Endothelial cell of umbilical vein (primary cell): ENCODE data around the gene DNAAF5. TPM values are rescaled to one million over a fixed set of nuclear protein-coding genes. Genes with fewer than 3 reads are reported as not detected.

Source experiments
- BruUV-seq: library from RNA; stranded (reverse); fragments of 400-500 nt; replicated peaks from 2 replicates; lab custom pipeline; 2021; lab: Mats Ljungman, UMichigan
- CTCF ChIA-PET: fragments of 300-600, 350-600 bp; sonication (Branson Sonifier 250); formaldehyde crosslinking; loops from one replicate; lab custom pipeline; 2021; ENCODE audit warnings: antibody characterized with exemption, inconsistent platforms; lab: Charles Lee
- POLR2A ChIA-PET: fragments of 300-600, 350-600 bp; sonication (Branson Sonifier 250); formaldehyde crosslinking; loops from one replicate; lab custom pipeline; 2021; ENCODE audit warnings: antibody characterized with exemption, inconsistent platforms; lab: Charles Lee
- DNase-seq: peaks from one replicate; pipeline ENCODE4 v3.0.0-alpha.2; 2011; ENCODE audit warnings: low read depth, low spot score
- FAIRE-seq: peaks from 2 replicates; lab custom pipeline; 2011; peaks lifted over from hg19 to GRCh38; lab: Jason Lieb, UNC
- H2AFZ ChIP-seq: 2 replicates; pipeline ENCODE4 v1.6.0; 2012; ENCODE audit warnings: low read depth, low read length, control low read depth, inconsistent platforms
- H3K27ac ChIP-seq: 2 replicates; pipeline ENCODE4 v1.5.1; 2011; ENCODE audit warnings: low read depth, mild to moderate bottlenecking, control low read depth, low read length, moderate library complexity; ENCODE audit not compliant: insufficient read depth
- H3K27me3 ChIP-seq, 2 experiments: 2 replicates each; pipeline versions ENCODE4 v1.6.0 to v1.6.1; 2011; ENCODE audit warnings: low read length in 2 of 2, mixed read lengths in 1 of 2; ENCODE audit not compliant: control insufficient read depth in 2 of 2, insufficient read depth in 2 of 2
- H3K36me3 ChIP-seq, 2 experiments: 2 replicates in 1 of 2; 3 replicates in 1 of 2; pipeline ENCODE4 v1.5.1; 2011; ENCODE audit warnings: low read length in 2 of 2, mild to moderate bottlenecking in 1 of 2, moderate library complexity in 1 of 2; ENCODE audit not compliant: control insufficient read depth in 2 of 2, insufficient read depth in 2 of 2; ENCODE audit errors: extremely low read depth in 1 of 2
- H3K4me1 ChIP-seq: 3 replicates; pipeline ENCODE4 v1.5.1; 2011; ENCODE audit warnings: mild to moderate bottlenecking, low read length; ENCODE audit not compliant: control insufficient read depth, insufficient read depth; ENCODE audit errors: extremely low read depth
- H3K4me2 ChIP-seq: 2 replicates; pipeline ENCODE4 v1.6.1; 2011; ENCODE audit warnings: low read length, control low read depth, mixed read lengths; ENCODE audit not compliant: insufficient read depth
- H3K4me3 ChIP-seq, 3 experiments: fragments of 200-600 bp in 1 of 3; sonication (generic), shearing (Covaris generic) in 1 of 3; replicated peaks in 1 of 3; 2 replicates each; pipeline ENCODE4 v1.5.1; 2011 to 2016; ENCODE audit warnings: control low read depth in 3 of 3, low read length in 3 of 3, mild to moderate bottlenecking in 2 of 3, inconsistent platforms in 1 of 3, low read depth in 1 of 3, moderate library complexity in 1 of 3; ENCODE audit not compliant: insufficient read depth in 1 of 3
- H3K79me2 ChIP-seq: 2 replicates; pipeline ENCODE4 v1.6.0; 2012; ENCODE audit warnings: low read length, inconsistent platforms; ENCODE audit not compliant: control insufficient read depth, insufficient read depth
- H3K9ac ChIP-seq: replicated peaks from 2 replicates; pipeline ENCODE3; 2011; ENCODE audit warnings: low read length, control low read depth; ENCODE audit not compliant: insufficient read depth; ENCODE audit errors: extremely low read depth
- H3K9me1 ChIP-seq: replicated peaks from 3 replicates; pipeline ENCODE4 v1.6.0; 2011; ENCODE audit warnings: mild to moderate bottlenecking, low read length; ENCODE audit not compliant: control insufficient read depth, insufficient read depth; ENCODE audit errors: extremely low read depth
- H3K9me3 ChIP-seq: replicated peaks from 2 replicates; pipeline ENCODE4 v1.5.1; 2012; ENCODE audit warnings: low read length, inconsistent platforms; ENCODE audit not compliant: control insufficient read depth, insufficient read depth
- H4K20me1 ChIP-seq: replicated peaks from 2 replicates; pipeline ENCODE3; 2011; ENCODE audit warnings: mild to moderate bottlenecking, low read length; ENCODE audit not compliant: control insufficient read depth, insufficient read depth; ENCODE audit errors: extremely low read depth
- EZH2 ChIP-seq: IDR thresholded peaks from 2 replicates; pipeline ENCODE4 v1.6.1; 2012; ENCODE audit warnings: borderline replicate concordance, low read depth, mild to moderate bottlenecking, moderate library complexity, low read length, inconsistent platforms; ENCODE audit not compliant: severe bottlenecking
- FOS ChIP-seq: IDR thresholded peaks from 2 replicates; pipeline ENCODE4 v1.6.1; 2011; ENCODE audit warnings: mild to moderate bottlenecking, low read length, moderate library complexity, borderline replicate concordance; ENCODE audit not compliant: insufficient read depth
- GATA2 ChIP-seq: IDR thresholded peaks from 2 replicates; pipeline ENCODE4 v1.7.0; 2011; ENCODE audit warnings: low read depth, mild to moderate bottlenecking, moderate library complexity, mixed read lengths, low read length; ENCODE audit not compliant: insufficient read length, insufficient read depth
- JUN ChIP-seq: IDR thresholded peaks from 2 replicates; pipeline ENCODE4 v1.6.1; 2011; ENCODE audit warnings: borderline replicate concordance, low read depth; ENCODE audit not compliant: insufficient read length, insufficient read depth
- MAX ChIP-seq: IDR thresholded peaks from 2 replicates; pipeline ENCODE4 v1.6.1; 2011; ENCODE audit not compliant: insufficient read depth, insufficient read length
- MYC ChIP-seq: IDR thresholded peaks from one replicate; pipeline ENCODE4 v1.6.1; 2011; ENCODE audit warnings: mild to moderate bottlenecking, low read depth, low read length
- POLR2A ChIP-seq: IDR thresholded peaks from 2 replicates; pipeline ENCODE4 v1.6.1; 2012; ENCODE audit warnings: low read depth, mild to moderate bottlenecking, control low read depth, low read length
- POLR2AphosphoS5 ChIP-seq: IDR thresholded peaks from 2 replicates; pipeline ENCODE4 v1.6.1; 2012; ENCODE audit warnings: low read depth, mild to moderate bottlenecking, control low read depth, low read length, moderate library complexity; ENCODE audit not compliant: insufficient read depth
- dilution Hi-C: fragments of 300-500 bp; cut with MboI; formaldehyde crosslinking; loops from one replicate; pipeline ENCODE4 v1.15.0; 2019; ENCODE audit warnings: low sequenced_read_pairs; ENCODE audit not compliant: extremely low pct_ligation_motif_present
- intact Hi-C: fragments of 100-400 bp; cut with micrococcal nuclease; formaldehyde crosslinking; loops from one replicate; pipeline ENCODE4 v1.10.0; 2022
- polyA plus RNA-seq, 4 experiments: library from polyadenylated mRNA; depleted of rRNA in 3 of 4; stranded (reverse) in 3 of 4; unstranded in 1 of 4; fragments of >200 nt; gene quantifications; 2 replicates each; pipeline versions ENCODE4 v1.2.1 to v1.2.3, GENCODE V29; 2011 to 2012; ENCODE audit warnings: missing spikeins in 1 of 4
- total RNA-seq: library from RNA; stranded (reverse); gene quantifications from 2 replicates; pipeline ENCODE4 v1.2.3, GENCODE V29; 2021
- TF ChIP-seq, protein P1 (sequence below), 2 donors: IDR thresholded peaks; 1 replicate in 1 of 2; 2 replicates in 1 of 2; pipeline ENCODE4 v1.5.1; 2011; ENCODE audit warnings: low read length in 2 of 2, mild to moderate bottlenecking in 2 of 2, moderate library complexity in 2 of 2, control low read depth in 1 of 2, inconsistent platforms in 1 of 2, low read depth in 1 of 2; ENCODE audit not compliant: insufficient read depth in 1 of 2; ENCODE audit errors: extremely low read depth in 1 of 2

Gene DNAAF5
- total and polyA plus RNA-seq, 2 donors (not counting 3 experiments of a cell fraction or from before 2014, with no cell fraction given), result 49.3 to 65.5 TPM

- BruUV-seq, result no TSS peak
- FAIRE-seq (no peak), DNase-seq (no peak)
- POLR2A ChIA-PET, result no interaction called here
- Histone ChIP-seq H3K4me1 (no peaks in the 10 kb centered on the region), H3K4me2 (no peak overlapping the region), H2AFZ (no peak overlapping the region), H3K27me3 (no peaks in the 10 kb centered on the region), H3K27ac (no peak overlapping the region), H3K9ac (no peak overlapping the region), H3K4me3 (no peak overlapping the region), H3K79me2 (no peaks in the 10 kb centered on the region), H4K20me1 (no peaks in the 10 kb centered on the region), H3K9me1 (no peaks in the 10 kb centered on the region), H3K9me3 (no peaks in the 10 kb centered on the region), H3K36me3 (peaks cover 2 to 17% of the 10 kb centered on the region in 2 experiments)
- TF ChIP-seq MAX (no peak), FOS (no peak), JUN (no peak), POLR2A (no peak), GATA2 (no peak), MYC (no peak), POLR2AphosphoS5 (no peak), EZH2 (no peak)
- TF ChIP-seq, protein P1, sequence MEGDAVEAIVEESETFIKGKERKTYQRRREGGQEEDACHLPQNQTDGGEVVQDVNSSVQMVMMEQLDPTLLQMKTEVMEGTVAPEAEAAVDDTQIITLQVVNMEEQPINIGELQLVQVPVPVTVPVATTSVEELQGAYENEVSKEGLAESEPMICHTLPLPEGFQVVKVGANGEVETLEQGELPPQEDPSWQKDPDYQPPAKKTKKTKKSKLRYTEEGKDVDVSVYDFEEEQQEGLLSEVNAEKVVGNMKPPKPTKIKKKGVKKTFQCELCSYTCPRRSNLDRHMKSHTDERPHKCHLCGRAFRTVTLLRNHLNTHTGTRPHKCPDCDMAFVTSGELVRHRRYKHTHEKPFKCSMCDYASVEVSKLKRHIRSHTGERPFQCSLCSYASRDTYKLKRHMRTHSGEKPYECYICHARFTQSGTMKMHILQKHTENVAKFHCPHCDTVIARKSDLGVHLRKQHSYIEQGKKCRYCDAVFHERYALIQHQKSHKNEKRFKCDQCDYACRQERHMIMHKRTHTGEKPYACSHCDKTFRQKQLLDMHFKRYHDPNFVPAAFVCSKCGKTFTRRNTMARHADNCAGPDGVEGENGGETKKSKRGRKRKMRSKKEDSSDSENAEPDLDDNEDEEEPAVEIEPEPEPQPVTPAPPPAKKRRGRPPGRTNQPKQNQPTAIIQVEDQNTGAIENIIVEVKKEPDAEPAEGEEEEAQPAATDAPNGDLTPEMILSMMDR (IDR thresholded peaks at IDR 0.05; ENCODE audit: extremely low read depth in 1 of 2, insufficient read depth in 1 of 2, low read depth in 1 of 2, low read length in 2 of 2), result no peak
- CTCF ChIA-PET, result interaction anchor here (1.5 to 6.9 kb wide), 3 partner anchors 8 to 87 kb away, joined by 8 to 89 read pairs (median 10); no protein-coding TSS in a partner anchor
- intact Hi-C loops, result no loop called here
- dilution Hi-C loops, result no loop called here
Measured at GRCh38 chr7:785416-785815, 58.9 kb downstream of the DNAAF5 start.
